Upper lobe of left lung (tissue), 4 donors: ENCODE measurements around the gene ATXN1.

ENCODE experiments used
- EP300 ChIP-seq, 4 donors: sonication (generic); formaldehyde crosslinking; IDR thresholded peaks; one replicate each; pipeline ENCODE4 v1.5.1; 2017; ENCODE audit warnings: antibody characterized with exemption in 4 of 4, control low read depth in 2 of 4
- POLR2A ChIP-seq, 4 donors: fragments of 450-650 bp; IDR thresholded peaks; one replicate each; pipeline ENCODE4 v1.5.1; 2016 to 2017; ENCODE audit warnings: antibody characterized with exemption in 4 of 4, mild to moderate bottlenecking in 2 of 4
- TF ChIP-seq, protein P1 (sequence below), 6 experiments: fragments of 450-650 bp in 4 of 6; fragments of 200-600 bp in 2 of 6; sonication (generic) in 2 of 6; IDR thresholded peaks; one replicate each; pipeline ENCODE4 v1.5.1; 2016 to 2019; ENCODE audit warnings: antibody characterized with exemption in 6 of 6

DNA sequence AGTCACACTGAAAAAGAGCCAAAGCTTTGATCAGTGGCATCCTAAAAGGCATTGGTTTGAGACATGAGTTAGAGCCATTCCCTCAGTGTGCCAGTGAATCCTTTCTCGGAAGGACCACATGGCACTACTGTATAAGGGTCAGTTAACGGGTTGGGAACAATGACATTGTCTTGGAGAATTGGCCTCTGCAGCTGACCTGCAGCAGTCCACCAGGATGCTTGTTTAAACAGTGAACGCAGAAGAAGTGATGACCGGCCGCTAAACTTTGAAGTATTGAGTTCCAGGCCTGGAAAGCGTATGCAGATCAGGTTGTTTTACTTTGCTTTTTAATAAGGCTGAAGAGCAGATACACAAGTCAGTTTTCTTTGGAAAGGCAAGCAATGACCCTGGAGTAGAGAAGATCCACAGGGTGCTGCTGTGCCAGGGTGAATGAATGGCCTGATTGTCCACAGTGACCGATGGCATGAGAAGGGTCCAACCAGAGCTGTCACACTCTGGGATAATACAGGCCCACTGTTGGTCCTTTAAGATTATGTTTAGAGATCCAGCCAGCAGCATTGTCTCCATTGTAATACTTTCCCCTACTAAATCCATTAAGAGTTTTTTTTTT, 465.1 kb downstream of the ATXN1 start:
- TF ChIP-seq, protein P1, sequence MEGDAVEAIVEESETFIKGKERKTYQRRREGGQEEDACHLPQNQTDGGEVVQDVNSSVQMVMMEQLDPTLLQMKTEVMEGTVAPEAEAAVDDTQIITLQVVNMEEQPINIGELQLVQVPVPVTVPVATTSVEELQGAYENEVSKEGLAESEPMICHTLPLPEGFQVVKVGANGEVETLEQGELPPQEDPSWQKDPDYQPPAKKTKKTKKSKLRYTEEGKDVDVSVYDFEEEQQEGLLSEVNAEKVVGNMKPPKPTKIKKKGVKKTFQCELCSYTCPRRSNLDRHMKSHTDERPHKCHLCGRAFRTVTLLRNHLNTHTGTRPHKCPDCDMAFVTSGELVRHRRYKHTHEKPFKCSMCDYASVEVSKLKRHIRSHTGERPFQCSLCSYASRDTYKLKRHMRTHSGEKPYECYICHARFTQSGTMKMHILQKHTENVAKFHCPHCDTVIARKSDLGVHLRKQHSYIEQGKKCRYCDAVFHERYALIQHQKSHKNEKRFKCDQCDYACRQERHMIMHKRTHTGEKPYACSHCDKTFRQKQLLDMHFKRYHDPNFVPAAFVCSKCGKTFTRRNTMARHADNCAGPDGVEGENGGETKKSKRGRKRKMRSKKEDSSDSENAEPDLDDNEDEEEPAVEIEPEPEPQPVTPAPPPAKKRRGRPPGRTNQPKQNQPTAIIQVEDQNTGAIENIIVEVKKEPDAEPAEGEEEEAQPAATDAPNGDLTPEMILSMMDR (IDR thresholded peaks at IDR 0.05) = no peak
- TF ChIP-seq EP300 (IDR thresholded peaks at IDR 0.05) (no peak), POLR2A (IDR thresholded peaks at IDR 0.05) (no peak)
